ENCODE measurements around the gene HDAC9.

DNA sequence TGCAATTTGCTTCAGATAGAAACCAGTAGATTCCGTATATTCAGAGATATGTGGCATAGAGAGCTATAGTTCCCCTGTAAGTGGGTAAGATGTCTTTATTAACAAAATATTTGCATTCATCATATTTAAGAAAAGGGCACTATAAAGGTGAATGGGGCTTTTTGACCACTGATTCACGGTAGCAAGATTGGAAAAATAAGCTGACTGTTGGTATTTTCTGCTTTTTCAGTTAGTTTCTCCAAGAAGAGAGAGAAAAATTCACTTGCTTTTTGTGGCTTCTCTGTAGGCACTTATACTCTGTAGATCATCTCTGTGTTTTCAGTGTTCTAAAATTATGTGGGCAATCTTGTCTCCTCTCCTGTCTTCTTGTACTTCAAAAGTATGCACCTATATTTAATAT lies 376.8 kb downstream of the HDAC9 start:
- TF ChIP-seq, protein P1, sequence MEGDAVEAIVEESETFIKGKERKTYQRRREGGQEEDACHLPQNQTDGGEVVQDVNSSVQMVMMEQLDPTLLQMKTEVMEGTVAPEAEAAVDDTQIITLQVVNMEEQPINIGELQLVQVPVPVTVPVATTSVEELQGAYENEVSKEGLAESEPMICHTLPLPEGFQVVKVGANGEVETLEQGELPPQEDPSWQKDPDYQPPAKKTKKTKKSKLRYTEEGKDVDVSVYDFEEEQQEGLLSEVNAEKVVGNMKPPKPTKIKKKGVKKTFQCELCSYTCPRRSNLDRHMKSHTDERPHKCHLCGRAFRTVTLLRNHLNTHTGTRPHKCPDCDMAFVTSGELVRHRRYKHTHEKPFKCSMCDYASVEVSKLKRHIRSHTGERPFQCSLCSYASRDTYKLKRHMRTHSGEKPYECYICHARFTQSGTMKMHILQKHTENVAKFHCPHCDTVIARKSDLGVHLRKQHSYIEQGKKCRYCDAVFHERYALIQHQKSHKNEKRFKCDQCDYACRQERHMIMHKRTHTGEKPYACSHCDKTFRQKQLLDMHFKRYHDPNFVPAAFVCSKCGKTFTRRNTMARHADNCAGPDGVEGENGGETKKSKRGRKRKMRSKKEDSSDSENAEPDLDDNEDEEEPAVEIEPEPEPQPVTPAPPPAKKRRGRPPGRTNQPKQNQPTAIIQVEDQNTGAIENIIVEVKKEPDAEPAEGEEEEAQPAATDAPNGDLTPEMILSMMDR (IDR thresholded peaks at IDR 0.05 in 2 of 3, conservative IDR thresholded peaks at IDR 0.05 in 1 of 3; ENCODE audit: borderline replicate concordance in 1 of 3, insufficient read depth in 1 of 3, low read depth in 2 of 3, low read length in 2 of 3) = no peak
- TF ChIP-seq RAD21 (IDR thresholded peaks at IDR 0.05; ENCODE audit: low read depth) (no peak), POLR2AphosphoS5 (IDR thresholded peaks at IDR 0.05; ENCODE audit: low read depth, low read length) (no peak), SP1 (IDR thresholded peaks at IDR 0.05; ENCODE audit: low read depth) (no peak), SIN3A (IDR thresholded peaks at IDR 0.05; ENCODE audit: low read depth) (no peak), EZH2 (IDR thresholded peaks at IDR 0.05) (no peak), ZBTB33 (IDR thresholded peaks at IDR 0.05; ENCODE audit: extremely low read depth, insufficient replicate concordance, low read length) (no peak), CEBPB (IDR thresholded peaks at IDR 0.05; ENCODE audit: low read depth) (no peak), ZNF274 (IDR thresholded peaks at IDR 0.05; ENCODE audit: low read depth, low read length) (no peak), EZH2phosphoT487 (IDR thresholded peaks at IDR 0.05; ENCODE audit: borderline replicate concordance) (no peak)
- TF ChIP-seq, protein P2, sequence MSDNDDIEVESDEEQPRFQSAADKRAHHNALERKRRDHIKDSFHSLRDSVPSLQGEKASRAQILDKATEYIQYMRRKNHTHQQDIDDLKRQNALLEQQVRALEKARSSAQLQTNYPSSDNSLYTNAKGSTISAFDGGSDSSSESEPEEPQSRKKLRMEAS (IDR thresholded peaks at IDR 0.05) = no peak
- TF ChIP-seq, protein P3, sequence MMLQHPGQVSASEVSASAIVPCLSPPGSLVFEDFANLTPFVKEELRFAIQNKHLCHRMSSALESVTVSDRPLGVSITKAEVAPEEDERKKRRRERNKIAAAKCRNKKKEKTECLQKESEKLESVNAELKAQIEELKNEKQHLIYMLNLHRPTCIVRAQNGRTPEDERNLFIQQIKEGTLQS (IDR thresholded peaks at IDR 0.05) = no peak
